Activated naive CD4-positive, alpha-beta T cell treated with anti-CD3 and anti-CD28 coated beads, Interleukin-2, amount 10 ng/mL, durations not matched to agents 7 days and 5 days (primary cell): ENCODE measurements around the gene SYNPR.
"Not testable (repeated sequence)": the region's sequence is repeated elsewhere in the genome, so short reads cannot be mapped to it uniquely, and the experiment has no call there.

Experiments used
- CTCF ChIA-PET: fragments of 350-600 bp; sonication (Branson Sonifier 250); formaldehyde crosslinking; loops from one replicate; lab custom pipeline; 2021; ENCODE audit warnings: antibody characterized with exemption; lab: Charles Lee
- DNase-seq: peaks from one replicate; pipeline ENCODE4 v3.0.0-alpha.2; 2020
- H3K27ac Mint-ChIP-seq: one replicate; pipeline ENCODE4 v1.8.0; 2021; ENCODE audit warnings: mild to moderate bottlenecking, moderate library complexity, mixed read lengths
- H3K27me3 Mint-ChIP-seq: one replicate; pipeline ENCODE4 v1.8.0; 2021; ENCODE audit warnings: mild to moderate bottlenecking, mixed read lengths
- H3K36me3 Mint-ChIP-seq: one replicate; pipeline ENCODE4 v1.8.0; 2021; ENCODE audit warnings: mixed read lengths
- H3K4me1 Mint-ChIP-seq: one replicate; pipeline ENCODE4 v1.8.0; 2021; ENCODE audit warnings: mixed read lengths
- H3K4me3 Mint-ChIP-seq: one replicate; pipeline ENCODE4 v1.8.0; 2021; ENCODE audit warnings: mild to moderate bottlenecking, moderate library complexity, mixed read lengths
- H3K9me3 Mint-ChIP-seq: one replicate; pipeline ENCODE4 v1.8.0; 2021; ENCODE audit warnings: mixed read lengths

SYNPR gene

GRCh38 chr3:63639806-63640205 lies 361.7 kb downstream of the SYNPR start:
- no peaks in the 10 kb centered on the region for H3K4me1 Mint-ChIP-seq
- CTCF ChIA-PET: no interaction called here

GRCh38 chr3:63642488-63642887 lies 364.4 kb downstream of the SYNPR start:
- Mint-ChIP-seq H3K36me3 (no peaks in the 10 kb centered on the region), H3K9me3 (no peaks in the 10 kb centered on the region), H3K4me1 (no peaks in the 10 kb centered on the region), H3K27ac (no peak overlapping the region), H3K27me3 (no peaks in the 10 kb centered on the region), H3K4me3 (no peak overlapping the region)
- CTCF ChIA-PET: no interaction called here
- no peak for DNase-seq

More at GRCh38 chr3:63639806-63640205, 361.7 kb downstream of the SYNPR start:
- DNase-seq: no peak
- H3K4me3 Mint-ChIP-seq: no peak overlapping the region
- no peaks in the 10 kb centered on the region for H3K9me3 Mint-ChIP-seq
- H3K36me3 Mint-ChIP-seq: no peaks in the 10 kb centered on the region
- H3K27ac Mint-ChIP-seq: no peak overlapping the region
- no peaks in the 10 kb centered on the region for H3K27me3 Mint-ChIP-seq

DNA sequence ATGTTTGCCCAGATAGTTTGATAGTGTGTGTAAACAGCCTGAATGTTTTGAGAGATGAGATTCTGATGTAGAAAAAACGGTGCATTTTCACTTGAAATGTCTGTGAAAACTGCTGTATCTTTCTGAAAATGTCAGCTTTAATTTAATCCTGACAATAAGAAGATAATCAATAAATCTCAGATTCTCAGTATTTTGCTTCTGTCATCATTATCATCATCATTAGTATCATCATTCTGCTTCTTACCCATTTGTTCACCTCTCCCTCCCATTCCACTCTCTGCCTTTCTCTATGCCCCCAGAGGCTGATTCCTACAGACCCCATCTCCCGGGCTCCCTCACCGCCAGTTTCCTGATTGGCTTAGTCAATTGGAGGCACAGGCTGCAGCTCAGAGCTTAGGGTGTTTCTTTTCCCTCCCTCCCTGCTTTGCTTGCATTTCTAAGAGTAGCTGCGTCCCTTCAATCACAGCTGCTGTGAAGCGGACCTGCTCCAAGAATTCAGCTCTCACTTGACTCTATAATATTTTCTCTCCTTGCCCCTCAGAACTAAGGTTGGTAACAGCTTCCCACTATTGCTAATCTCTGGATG lies 366.2 kb downstream of the SYNPR start:
- no peak for DNase-seq
- Mint-ChIP-seq H3K36me3 (no peaks in the 10 kb centered on the region), H3K4me1 (no peaks in the 10 kb centered on the region), H3K4me3 (no peak overlapping the region), H3K27me3 (no peaks in the 10 kb centered on the region), H3K9me3 (no peaks in the 10 kb centered on the region), H3K27ac (no peak overlapping the region)
- CTCF ChIA-PET: no interaction called here

DNA sequence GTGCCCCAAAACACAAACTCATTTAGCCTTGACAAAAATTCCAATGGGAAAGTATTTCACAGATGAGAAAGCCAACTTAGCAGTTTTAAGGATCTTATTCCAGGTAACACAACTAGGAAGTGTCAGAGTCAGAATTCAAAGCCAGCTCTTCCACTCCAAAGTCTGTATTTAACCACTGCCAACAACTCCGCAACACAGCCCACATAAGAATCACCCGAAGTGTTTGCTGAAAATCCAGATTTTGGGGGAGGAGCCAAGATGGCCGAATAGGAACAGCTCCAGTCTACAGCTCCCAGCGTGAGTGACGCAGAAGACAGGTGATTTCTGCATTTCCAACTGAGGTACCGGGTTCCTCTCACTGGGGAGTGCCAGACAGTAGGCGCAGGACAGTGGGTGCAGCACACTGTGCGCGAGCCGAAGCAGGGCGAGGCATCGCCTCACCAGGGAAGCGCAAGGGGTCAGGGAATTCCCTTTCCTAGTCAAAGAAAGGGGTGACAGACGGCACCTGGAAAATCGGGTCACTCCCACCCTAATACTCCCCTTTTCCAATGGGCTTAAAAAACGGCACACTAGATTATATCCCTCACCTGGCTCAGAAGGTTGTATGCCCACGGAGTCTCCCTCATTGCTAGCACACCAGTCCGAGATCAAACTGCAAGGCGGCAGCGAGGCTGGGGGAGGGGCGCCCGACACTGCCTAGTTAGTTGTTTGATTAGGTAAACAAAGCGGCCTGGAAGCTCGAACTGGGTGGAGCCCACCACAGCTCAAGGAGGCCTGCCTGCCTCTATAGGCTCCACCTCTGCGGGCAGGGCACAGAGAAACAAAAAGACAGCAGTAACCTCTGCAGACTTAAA lies 367.0 kb downstream of the SYNPR start:
- H3K27ac Mint-ChIP-seq, H3K4me1 Mint-ChIP-seq, H3K36me3 Mint-ChIP-seq, H3K4me3 Mint-ChIP-seq, DNase-seq, H3K9me3 Mint-ChIP-seq, H3K27me3 Mint-ChIP-seq, CTCF ChIA-PET: not testable (repeated sequence)

DNA sequence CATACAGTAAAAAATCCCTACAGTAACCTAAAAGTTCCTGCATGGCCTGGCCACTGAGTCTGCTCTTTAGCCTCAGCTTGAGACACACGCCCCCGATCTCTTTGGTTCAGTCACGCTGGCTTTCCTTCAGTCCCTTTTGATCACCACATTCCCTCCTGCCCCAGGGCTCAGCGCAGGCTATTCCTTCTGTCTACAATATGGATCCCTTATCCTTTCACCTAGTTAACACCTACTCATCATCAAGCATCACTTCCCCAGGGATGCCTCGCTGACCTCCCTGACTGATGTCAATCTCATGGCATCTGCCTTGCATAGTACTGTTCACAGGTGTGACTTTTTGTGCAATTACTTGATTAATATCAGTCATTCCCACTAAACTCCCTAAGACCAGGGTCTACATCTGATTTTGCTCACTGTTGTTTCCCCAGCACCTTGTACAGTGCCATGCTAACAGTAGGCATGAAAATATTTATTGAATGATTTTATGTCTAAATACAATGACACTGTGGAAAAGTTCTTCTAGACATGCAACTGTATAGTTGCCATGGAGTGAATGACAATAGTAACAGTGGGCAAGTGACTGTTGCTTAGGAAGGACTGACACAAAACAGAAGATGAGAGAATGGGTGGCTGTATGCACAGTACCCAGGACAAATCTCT lies 374.1 kb downstream of the SYNPR start, which contains the start of gene SNTN:
SNTN (plus strand) TSS at position 610 of the 660 bp plus-strand sequence; CDS start at position 623, 13 bp downstream.
- Mint-ChIP-seq H3K4me1 (no peaks in the 10 kb centered on the region), H3K9me3 (no peaks in the 10 kb centered on the region), H3K36me3 (no peaks in the 10 kb centered on the region), H3K27me3 (no peaks in the 10 kb centered on the region), H3K4me3 (no peak within 1 kb of the TSS), H3K27ac (no peak within 1 kb of the TSS)
- DNase-seq: no peak
- CTCF ChIA-PET: interaction anchor here (0.6 kb wide), 1 partner anchor 928 kb away, joined by 3 read pairs; no protein-coding TSS in a partner anchor

- Mint-ChIP-seq H3K36me3 (no peaks in the 10 kb centered on the region), H3K9me3 (no peaks in the 10 kb centered on the region), H3K4me1 (no peaks in the 10 kb centered on the region), H3K27me3 (no peaks in the 10 kb centered on the region), H3K4me3 (no peak overlapping the region), H3K27ac (no peak overlapping the region)
- no peak for DNase-seq
- CTCF ChIA-PET: no interaction called here
These were observed 376.1 kb downstream of the SYNPR start for GRCh38 chr3:63654211-63654610.

- Mint-ChIP-seq H3K4me1 (no peaks in the 10 kb centered on the region), H3K36me3 (no peaks in the 10 kb centered on the region), H3K4me3 (no peak overlapping the region), H3K27ac (no peak overlapping the region), H3K27me3 (no peaks in the 10 kb centered on the region), H3K9me3 (no peaks in the 10 kb centered on the region)
- CTCF ChIA-PET: no interaction called here
- no peak for DNase-seq
These were observed 376.8 kb downstream of the SYNPR start for GRCh38 chr3:63654931-63655330.

- CTCF ChIA-PET: no interaction called here
- Mint-ChIP-seq H3K27ac (no peak overlapping the region), H3K27me3 (no peaks in the 10 kb centered on the region), H3K4me1 (no peaks in the 10 kb centered on the region), H3K9me3 (no peaks in the 10 kb centered on the region), H3K36me3 (no peaks in the 10 kb centered on the region), H3K4me3 (no peak overlapping the region)
- DNase-seq: no peak
These were observed 377.4 kb downstream of the SYNPR start for GRCh38 chr3:63655519-63655918.

GRCh38 chr3:63656786-63657185 lies 378.7 kb downstream of the SYNPR start:
- DNase-seq: no peak
- Mint-ChIP-seq H3K27me3 (no peaks in the 10 kb centered on the region), H3K27ac (no peak overlapping the region), H3K4me1 (no peaks in the 10 kb centered on the region), H3K36me3 (no peaks in the 10 kb centered on the region), H3K9me3 (no peaks in the 10 kb centered on the region), H3K4me3 (no peak overlapping the region)
- CTCF ChIA-PET: no interaction called here

GRCh38 chr3:63661242-63661641 lies 383.1 kb downstream of the SYNPR start:
- Mint-ChIP-seq H3K4me3 (no peak overlapping the region), H3K27ac (no peak overlapping the region), H3K36me3 (no peaks in the 10 kb centered on the region), H3K27me3 (no peaks in the 10 kb centered on the region), H3K9me3 (no peaks in the 10 kb centered on the region), H3K4me1 (no peaks in the 10 kb centered on the region)
- CTCF ChIA-PET: interaction anchor here (0.6 kb wide), 1 partner anchor 63 kb away, joined by 5 read pairs; no protein-coding TSS in a partner anchor
- no peak for DNase-seq

GRCh38 chr3:63662011-63662410 lies 383.9 kb downstream of the SYNPR start:
- H3K4me1 Mint-ChIP-seq: no peaks in the 10 kb centered on the region
- no peaks in the 10 kb centered on the region for H3K9me3 Mint-ChIP-seq
- CTCF ChIA-PET: no interaction called here
- no peak overlapping the region for H3K4me3 Mint-ChIP-seq
- H3K36me3 Mint-ChIP-seq: no peaks in the 10 kb centered on the region
- H3K27ac Mint-ChIP-seq: no peak overlapping the region
- no peak for DNase-seq
- H3K27me3 Mint-ChIP-seq: no peaks in the 10 kb centered on the region

- no peak overlapping the region for H3K4me3 Mint-ChIP-seq
- no peaks in the 10 kb centered on the region for H3K4me1 Mint-ChIP-seq
- CTCF ChIA-PET: no interaction called here
- DNase-seq: no peak
- no peaks in the 10 kb centered on the region for H3K27me3 Mint-ChIP-seq
- no peak overlapping the region for H3K27ac Mint-ChIP-seq
- H3K36me3 Mint-ChIP-seq: no peaks in the 10 kb centered on the region
- no peaks in the 10 kb centered on the region for H3K9me3 Mint-ChIP-seq
These were observed 384.4 kb downstream of the SYNPR start for GRCh38 chr3:63662500-63662899.
